Tracheal epithelial cell (primary cell): ENCODE measurements around the gene HCFC1. TPM values are rescaled to one million over a fixed set of nuclear protein-coding genes. Genes with fewer than 3 reads are reported as not detected.

Experiments used
- total RNA-seq: library from RNA; depleted of rRNA; stranded (reverse); fragments of >200 nt; gene quantifications from 2 replicates; pipeline ENCODE4 v1.2.1, GENCODE V29; 2014

Gene HCFC1
- total RNA-seq = 9.4 and 13.2 TPM in 2 replicates

DNA sequence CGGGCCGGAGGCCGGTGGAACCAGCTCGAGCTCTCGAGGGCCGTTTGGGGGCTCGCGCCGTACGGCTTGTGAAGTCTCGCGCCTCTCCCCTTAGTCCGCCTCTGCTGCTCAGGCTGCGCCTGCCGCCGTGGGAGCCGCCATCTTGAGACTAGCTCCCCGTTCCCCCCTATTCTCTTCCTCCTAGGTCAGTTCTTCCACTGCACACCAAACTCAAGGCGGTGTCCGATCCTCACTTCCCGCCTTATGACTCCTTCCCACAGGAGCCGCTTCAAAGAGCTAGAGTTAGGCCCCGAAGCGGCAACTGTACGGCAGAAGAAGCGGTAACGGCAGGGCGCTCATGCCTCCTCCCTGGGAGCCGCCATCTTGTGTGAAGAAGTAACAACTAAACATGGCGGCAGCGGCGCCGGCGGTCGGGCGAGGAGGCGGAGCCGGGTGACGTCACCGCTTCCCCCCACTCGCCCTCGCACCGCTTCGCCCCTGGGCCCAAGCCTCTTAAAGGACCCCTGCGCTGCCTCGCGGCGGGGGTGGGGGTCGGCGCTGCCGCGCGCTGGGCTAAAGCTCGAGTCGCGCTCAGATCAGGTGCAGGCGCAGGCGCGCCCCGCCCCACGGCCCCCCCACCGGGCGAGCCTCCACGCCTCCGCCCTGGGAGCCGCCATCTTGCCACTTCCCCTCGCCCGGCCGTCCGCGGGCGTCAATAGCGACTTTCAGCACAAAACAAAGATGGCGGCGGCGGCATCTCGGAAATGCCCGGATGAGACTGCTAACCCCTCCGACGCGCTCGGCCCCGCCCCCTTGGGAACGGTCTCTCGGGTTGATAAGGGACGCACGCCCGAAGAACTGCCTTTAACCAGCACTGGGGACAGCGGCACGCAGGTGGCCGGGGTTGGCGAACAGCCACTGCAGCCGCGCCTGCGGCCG, at the start of gene HCFC1:
HCFC1 (minus strand) TSS at position 369 of the 918 bp plus-strand sequence. CDS start 978 bp downstream, outside the sequence.

DNA sequence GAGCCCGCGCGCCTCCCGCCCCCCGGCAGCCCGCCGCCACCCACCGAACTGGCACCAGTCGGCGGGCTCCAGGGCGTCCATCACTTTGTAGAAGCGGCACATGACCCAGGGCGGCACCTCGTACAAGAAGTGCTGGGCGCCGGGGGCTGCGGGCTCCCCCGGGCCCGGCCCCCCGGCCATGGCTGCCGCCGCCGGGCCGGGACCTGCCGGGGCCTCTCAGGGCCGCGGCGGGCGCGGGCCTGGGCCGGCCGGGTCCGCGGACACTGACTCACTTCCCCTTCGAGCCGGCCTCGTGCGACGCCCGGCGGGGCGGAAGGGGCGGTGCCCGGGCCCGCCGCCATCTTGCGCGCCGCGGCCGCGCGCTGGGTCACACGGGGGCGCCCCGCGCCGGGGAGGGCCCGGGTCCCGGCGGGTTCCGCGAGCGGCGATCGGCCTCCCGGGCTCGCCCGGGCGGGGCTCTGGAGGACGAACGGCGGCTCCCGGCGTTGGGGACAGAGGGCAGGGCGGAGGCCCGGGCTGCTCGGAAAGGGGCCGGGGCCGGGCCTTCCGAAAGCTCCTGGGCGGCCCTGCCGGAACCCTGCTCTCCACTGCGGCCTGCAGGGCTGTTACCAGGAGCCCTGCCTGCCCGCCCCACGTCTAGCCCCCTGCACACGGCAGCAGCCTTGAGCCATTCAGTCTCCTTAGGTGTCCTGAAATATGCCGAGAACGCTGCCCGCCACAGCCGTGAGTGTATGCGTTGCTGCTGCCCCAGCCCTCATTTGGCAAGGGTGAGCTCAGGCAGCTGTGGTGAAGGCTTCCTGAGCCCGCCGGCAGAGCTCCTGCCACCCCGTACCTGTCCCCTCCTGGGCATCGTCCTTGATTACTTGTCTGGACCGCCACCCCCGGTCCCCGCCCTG, 48.3 kb upstream of the HCFC1 start, which contains the start of gene IRAK1:
IRAK1 (minus strand) TSS at position 270 of the 896 bp plus-strand sequence; CDS start at position 180, 90 bp downstream.

DNA sequence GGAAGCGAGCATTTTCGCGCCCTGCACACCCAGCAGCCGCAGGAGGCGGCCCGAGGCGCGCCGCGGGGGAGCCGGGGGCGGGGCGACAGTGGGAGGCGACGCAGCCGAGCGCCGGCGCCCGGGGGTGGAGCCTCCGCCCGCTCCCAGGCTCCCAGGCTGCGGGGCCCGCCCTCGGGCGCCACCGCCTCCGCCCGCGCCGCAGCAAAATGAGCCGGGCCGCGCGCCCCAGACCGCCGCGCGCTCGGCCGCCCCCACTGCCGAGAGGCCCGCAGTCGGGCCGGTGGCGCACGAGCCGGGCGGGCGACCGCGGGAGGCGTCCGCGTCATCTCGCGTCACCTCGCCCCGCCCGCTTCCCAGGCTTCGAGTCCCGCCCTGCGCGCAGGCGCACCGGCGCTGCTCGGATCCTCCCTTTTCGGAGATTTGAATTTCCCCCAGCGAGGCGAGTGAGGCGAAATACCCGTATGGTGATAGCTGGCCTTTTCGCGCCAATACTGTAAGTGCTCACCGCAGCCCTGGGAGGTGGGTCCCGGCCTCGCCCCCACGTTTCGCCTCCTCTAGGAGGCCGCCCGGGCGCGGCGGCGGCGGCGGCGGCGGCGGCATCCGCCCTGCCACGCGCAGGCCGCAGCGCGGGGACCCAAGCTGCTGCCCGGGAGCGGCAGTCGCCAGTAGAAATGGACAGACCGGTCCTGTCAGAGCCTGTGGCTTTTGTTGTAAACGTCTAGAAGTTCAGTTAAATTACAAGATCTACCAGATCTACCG, 929 bp upstream of the HCFC1 start, which contains the start of gene TMEM187:
TMEM187 (plus strand) TSS at position 387 of the 759 bp plus-strand sequence. CDS start 9,309 bp downstream, outside the sequence.

DNA sequence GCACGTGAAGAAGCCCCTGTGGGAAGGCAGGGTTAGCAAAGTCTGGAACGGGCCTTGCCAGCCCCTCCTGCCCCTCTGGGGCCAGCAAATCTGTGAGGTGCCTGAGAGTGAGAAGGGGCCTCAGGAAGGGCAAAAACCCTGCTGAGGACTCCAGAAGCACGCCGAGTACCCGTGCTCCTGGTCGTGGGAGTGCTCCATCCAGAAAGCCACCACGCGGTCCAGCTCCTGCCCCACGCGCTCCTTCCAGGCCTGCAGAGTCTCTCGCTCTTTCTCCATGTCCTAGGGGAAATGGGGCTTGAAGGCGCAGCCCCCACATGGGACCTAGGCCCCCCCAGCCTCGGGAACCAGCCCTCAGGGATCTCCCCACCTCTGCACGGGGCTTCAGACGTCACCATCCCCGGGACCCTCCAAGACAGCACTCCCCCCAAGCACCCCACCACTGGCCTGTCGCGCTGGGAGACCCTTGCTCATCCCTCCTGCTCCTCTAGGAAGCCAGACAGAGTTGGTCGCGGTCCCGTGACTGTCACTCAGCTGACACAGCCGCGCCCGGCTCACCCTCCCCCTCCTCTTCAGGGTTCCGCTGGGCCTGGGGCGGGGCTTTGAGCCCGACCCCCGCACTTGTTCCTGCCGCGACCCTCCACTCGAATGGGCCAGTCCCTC, 27.3 kb downstream of the HCFC1 start, which contains the start of gene RENBP:
RENBP (minus strand) TSS at position 504 of the 660 bp plus-strand sequence; CDS start at position 471, 33 bp downstream.

DNA sequence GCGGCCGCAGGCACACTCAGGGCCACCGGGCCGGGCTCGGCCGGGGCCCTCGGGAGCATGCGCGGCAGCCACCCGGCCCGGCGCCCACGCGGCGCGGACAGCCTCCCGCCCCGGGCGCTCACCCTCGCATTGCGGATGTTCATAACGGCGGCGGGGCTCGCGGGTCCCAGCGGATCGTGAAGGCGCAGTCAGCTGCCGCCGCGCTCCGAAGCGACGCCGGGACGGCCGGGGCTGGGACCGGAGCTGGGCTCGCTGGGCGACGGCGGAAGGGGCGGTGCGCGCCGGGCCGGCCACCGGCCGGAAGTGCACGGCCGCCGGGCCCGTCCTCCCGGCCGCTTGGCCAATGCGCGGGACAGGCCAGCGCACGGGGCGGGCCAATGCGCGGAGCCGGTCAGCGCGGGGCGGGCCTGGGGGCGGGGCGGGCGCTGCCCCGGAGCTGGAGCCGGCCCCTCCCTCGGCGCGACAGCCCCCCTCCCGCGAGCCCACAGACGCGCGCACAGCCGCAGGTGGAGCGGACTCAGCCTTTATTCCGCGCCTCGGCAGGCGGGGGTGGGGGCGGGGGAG, 36.8 kb downstream of the HCFC1 start, which contains the start of gene NAA10:
NAA10 (minus strand) TSS at position 276 of the 564 bp plus-strand sequence; CDS start at position 143, 133 bp downstream.

DNA sequence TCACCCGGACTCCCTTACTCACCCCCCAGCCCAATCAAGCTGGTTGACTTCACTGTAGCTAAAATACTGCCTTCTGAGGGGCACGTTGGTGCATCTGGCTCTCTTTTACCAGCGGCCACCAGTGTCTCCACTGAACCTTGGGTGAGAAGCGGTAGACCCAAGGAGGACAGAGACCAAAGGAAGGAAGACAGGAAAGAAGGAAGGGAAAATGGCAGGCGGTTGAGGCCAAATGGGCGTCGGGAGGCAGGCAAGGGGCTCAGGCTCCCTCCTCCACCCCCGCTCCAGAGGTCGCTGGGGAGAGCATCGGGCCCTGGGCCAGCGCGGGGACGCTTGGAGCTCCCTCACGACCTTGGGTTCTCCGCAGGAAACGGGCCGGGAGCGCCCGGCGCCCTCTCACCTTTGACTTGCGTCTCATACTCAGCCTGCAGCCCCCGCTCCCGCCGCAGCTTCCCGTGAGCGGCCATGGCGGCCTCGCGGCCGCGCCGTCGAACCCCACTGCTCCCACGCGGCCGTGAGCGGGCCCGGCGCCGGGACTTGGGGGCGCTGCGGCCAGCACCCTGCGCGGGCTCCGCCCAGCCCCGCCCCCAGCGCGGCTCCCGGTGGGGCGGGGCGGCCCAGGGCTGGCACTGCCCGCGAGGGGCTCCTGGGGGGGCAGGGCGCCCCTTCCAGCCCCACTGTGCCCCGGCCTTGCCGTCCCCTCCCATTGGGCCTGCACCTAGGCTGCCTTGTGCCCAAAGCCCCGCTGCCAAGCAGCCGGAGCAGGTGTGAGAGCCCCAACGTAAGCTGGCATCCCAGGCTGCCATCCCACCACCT, 45.7 kb downstream of the HCFC1 start, which contains the start of gene ARHGAP4:
ARHGAP4 (minus strand) TSS at position 526 of the 813 bp plus-strand sequence; CDS start at position 464, 62 bp downstream.

DNA sequence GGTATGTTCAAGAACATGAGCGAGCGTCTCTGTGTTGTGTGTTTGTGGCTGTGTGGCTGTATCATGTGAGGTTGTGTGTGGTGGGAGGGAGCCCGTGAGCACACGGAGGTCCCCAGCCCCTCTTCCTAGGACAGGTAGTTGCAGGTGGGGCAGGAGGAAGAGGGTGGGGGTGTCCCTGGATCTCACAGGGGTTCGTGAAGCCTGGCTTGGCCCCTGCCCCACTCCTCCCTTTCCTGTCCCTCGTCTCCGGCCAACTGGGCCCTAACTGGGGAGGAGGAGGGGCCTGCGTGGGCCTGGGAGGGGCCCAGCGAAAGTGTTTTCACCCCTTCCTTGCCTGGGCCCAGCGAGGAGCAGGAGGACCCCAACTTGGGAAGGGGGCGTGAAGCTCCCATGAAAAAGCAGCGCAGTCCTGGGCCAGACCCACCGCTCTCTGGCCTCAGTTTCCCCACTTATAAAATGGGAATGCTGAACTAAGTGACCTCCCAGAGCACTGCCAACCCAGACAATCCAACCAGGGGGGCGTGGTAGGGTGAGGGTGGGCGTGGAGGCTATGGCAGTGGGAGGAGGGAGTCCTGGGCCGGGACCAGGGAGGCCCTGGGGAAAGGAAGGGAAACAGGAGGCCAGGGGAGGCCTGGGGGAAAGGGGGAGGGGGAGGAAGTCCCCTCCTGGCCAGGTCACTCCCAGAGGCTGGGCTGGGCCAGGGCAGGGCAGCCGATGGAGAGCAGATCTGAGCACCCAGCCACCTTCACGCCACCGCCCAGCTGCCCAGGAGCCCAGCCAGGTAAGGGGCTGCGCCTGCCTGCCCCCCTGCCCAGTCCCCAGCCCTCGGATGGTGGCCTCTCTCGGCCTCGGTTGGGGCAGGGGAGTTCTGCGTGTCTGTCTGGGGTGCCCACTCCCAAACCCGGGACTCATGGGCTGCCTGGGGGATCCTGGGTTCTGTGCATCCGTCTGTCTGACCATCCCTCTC, 67.3 kb downstream of the HCFC1 start, which contains the start of gene AVPR2:
AVPR2 (plus strand) TSS at position 683 of the 967 bp plus-strand sequence. CDS start 473 bp downstream, outside the sequence.

Other genes with a start within 250 kb of the HCFC1 start
- 256 and 267 TPM in 2 replicates for gene BCAP31, start 247.4 kb downstream of the HCFC1 start, total RNA-seq
- gene ABCD1, start 247.0 kb downstream of the HCFC1 start, total RNA-seq = 3.4 and 3.9 TPM in 2 replicates
- gene PLXNB3, start 207.6 kb downstream of the HCFC1 start, total RNA-seq = 6.3 and 9.8 TPM in 2 replicates
- under 0.01 and 0.43 TPM in 2 replicates for gene SRPK3, start 190.8 kb downstream of the HCFC1 start, total RNA-seq
- gene IDH3G, start 177.4 kb downstream of the HCFC1 start, total RNA-seq = 22.4 and 42.9 TPM in 2 replicates
- 134 and 165 TPM in 2 replicates for gene SSR4, start 177.2 kb downstream of the HCFC1 start, total RNA-seq
- gene PDZD4, start 141.3 kb downstream of the HCFC1 start, total RNA-seq = under 0.01 TPM in 1 of 2 replicates, not detected in the other
- gene L1CAM, start 85.6 kb downstream of the HCFC1 start, total RNA-seq = 0.85 and 20.7 TPM in 2 replicates
- 0.48 TPM in 1 of 2 replicates, not detected in the other for gene AVPR2, start 67.1 kb downstream of the HCFC1 start, total RNA-seq
- gene ARHGAP4, start 45.6 kb downstream of the HCFC1 start, total RNA-seq = 6.0 and 6.7 TPM in 2 replicates
- gene NAA10, start 36.8 kb downstream of the HCFC1 start, total RNA-seq = 61.4 and 74.2 TPM in 2 replicates
- 2.1 and 5.5 TPM in 2 replicates for gene RENBP, start 27.2 kb downstream of the HCFC1 start, total RNA-seq
- gene TMEM187, start 936 bp upstream of the HCFC1 start, total RNA-seq = 4.9 and 8.9 TPM in 2 replicates
- gene IRAK1, start 48.1 kb upstream of the HCFC1 start, total RNA-seq = 108 and 113 TPM in 2 replicates
- gene MECP2, start 125.9 kb upstream of the HCFC1 start, total RNA-seq = 12.0 and 16.4 TPM in 2 replicates
- gene OPN1LW, start 172.4 kb upstream of the HCFC1 start, total RNA-seq = not detected in 2 replicates
- not detected in 2 replicates for gene OPN1MW, start 210.8 kb upstream of the HCFC1 start, total RNA-seq
- gene OPN1MW2, start 247.9 kb upstream of the HCFC1 start, total RNA-seq = not detected in 2 replicates